GM12864 (cell line): ENCODE results near the gene PRDX2.

Source experiments
- DNase-seq: peaks from one replicate; pipeline ENCODE4 v3.0.0-alpha.2; 2011; ENCODE audit warnings: low read depth
- H3K4me3 ChIP-seq: 2 replicates; pipeline ENCODE4 v1.5.1; 2011; ENCODE audit warnings: mild to moderate bottlenecking, low read depth, low read length, control low read depth
- TF ChIP-seq, protein P1 (sequence below): IDR thresholded peaks from 2 replicates; pipeline ENCODE4 v1.5.1; 2011; ENCODE audit warnings: low read depth, mild to moderate bottlenecking, moderate library complexity, low read length, control low read depth, inconsistent platforms; ENCODE audit errors: missing control alignments

PRDX2 gene

GRCh38 chr19:12790628-12791344 lies 10.8 kb downstream of the PRDX2 start:
- DNase-seq, result no peak
- TF ChIP-seq, protein P1, sequence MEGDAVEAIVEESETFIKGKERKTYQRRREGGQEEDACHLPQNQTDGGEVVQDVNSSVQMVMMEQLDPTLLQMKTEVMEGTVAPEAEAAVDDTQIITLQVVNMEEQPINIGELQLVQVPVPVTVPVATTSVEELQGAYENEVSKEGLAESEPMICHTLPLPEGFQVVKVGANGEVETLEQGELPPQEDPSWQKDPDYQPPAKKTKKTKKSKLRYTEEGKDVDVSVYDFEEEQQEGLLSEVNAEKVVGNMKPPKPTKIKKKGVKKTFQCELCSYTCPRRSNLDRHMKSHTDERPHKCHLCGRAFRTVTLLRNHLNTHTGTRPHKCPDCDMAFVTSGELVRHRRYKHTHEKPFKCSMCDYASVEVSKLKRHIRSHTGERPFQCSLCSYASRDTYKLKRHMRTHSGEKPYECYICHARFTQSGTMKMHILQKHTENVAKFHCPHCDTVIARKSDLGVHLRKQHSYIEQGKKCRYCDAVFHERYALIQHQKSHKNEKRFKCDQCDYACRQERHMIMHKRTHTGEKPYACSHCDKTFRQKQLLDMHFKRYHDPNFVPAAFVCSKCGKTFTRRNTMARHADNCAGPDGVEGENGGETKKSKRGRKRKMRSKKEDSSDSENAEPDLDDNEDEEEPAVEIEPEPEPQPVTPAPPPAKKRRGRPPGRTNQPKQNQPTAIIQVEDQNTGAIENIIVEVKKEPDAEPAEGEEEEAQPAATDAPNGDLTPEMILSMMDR, result no peak
- H3K4me3 ChIP-seq, result peak overlapping the region; percentile 89

- H3K4me3 ChIP-seq, result peak overlapping the region; percentile 89
- TF ChIP-seq, protein P1, result no peak
- peak; percentile 90 for DNase-seq
Observed at GRCh38 chr19:12789904-12790619, 11.5 kb downstream of the PRDX2 start.

DNA sequence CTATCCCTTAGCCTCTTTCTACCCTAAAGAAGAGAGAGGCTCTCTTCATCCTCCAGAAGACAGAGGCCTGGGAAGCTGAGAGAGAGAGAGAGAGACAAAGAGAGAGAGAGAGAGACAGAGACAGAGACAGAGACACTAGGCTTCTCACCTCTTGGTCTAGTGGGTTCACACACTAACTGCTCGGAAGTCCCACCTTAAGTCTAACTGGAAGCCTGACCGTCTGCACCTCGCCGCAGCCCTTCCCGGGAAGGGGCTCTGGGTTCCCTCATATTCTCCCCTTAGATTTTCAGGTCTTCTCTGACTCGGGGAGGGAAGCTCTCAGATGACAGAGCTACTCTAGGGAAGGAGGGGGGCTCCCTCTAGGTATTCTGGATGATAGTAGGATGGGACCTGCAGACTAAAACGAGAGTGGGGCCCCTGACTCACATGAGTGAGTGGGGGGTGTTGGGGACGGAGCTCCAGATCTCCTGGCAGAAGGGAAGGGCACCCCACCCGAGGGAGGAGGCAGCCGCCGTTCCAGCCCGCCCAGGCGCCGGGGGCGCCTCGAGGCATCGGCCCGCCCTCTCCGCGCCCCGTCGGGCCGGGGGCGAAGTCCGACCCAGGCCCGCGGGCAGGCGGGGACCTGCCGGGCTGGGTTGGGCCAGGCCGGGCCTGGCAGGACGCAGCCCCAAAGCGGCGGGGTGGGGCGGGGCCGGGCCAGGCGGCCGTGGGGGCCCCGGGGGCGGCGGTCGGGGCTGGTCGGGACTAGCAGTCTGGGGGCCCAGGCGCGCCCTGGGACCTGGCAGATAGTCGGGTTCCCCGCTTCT lies 12.3 kb downstream of the PRDX2 start:
- TF ChIP-seq, protein P1, result no peak
- peak overlapping the region; percentile 46 for H3K4me3 ChIP-seq
- no peak for DNase-seq

- H3K4me3 ChIP-seq, result peak overlapping the region; percentile 46
- TF ChIP-seq, protein P1, result no peak
- no peak for DNase-seq
Observed at GRCh38 chr19:12788682-12789097, 12.9 kb downstream of the PRDX2 start.

- TF ChIP-seq, protein P1, result no peak
- DNase-seq, result no peak
- peak overlapping the region; percentile 46 for H3K4me3 ChIP-seq
Observed at GRCh38 chr19:12788042-12788681, 13.4 kb downstream of the PRDX2 start.

GRCh38 chr19:12787458-12787857 lies 14.1 kb downstream of the PRDX2 start:
- no peak for DNase-seq
- TF ChIP-seq, protein P1, result no peak
- H3K4me3 ChIP-seq, result no peak overlapping the region
